Panc1 (cell line): Measurements from ENCODE around the gene GNAI3. TPM values are rescaled to one million over a fixed set of nuclear protein-coding genes. Genes with fewer than 3 reads are reported as not detected.

Experiments used
- ATAC-seq: fragments of 200-7000 bp; cut with Tn5 transposase; 2 replicates; pipeline ENCODE4 v1.9.1; 2020; ENCODE audit warnings: mild to moderate bottlenecking, moderate library complexity
- BruUV-seq: library from RNA; stranded (reverse); fragments of 400-500 nt; replicated peaks from 2 replicates; lab custom pipeline; 2021; lab: Mats Ljungman, UMichigan
- CTCF ChIA-PET: fragments of 300-600 bp; sonication (Branson Sonifier 250); formaldehyde crosslinking; loops from one replicate; lab custom pipeline; 2022; ENCODE audit warnings: antibody characterized with exemption; lab: Charles Lee
- POLR2A ChIA-PET: fragments of 300-600 bp; sonication (Branson Sonifier 250); formaldehyde crosslinking; loops from one replicate; lab custom pipeline; 2022; ENCODE audit warnings: antibody characterized with exemption; lab: Charles Lee
- DNase-seq: peaks from one replicate; pipeline ENCODE4 v3.0.0-alpha.2; 2010; ENCODE audit warnings: low read depth, low spot score
- H3K27ac ChIP-seq: 2 replicates; pipeline ENCODE4 v1.5.1; 2011; ENCODE audit warnings: mild to moderate bottlenecking, low read length, inconsistent platforms
- H3K27me3 ChIP-seq: fragments of 200-500 bp; sonication (Bioruptor generic); 2 replicates; pipeline ENCODE4 v1.6.0; 2014; ENCODE audit warnings: low read length, inconsistent platforms; ENCODE audit not compliant: control insufficient read depth, insufficient read depth
- H3K36me3 ChIP-seq: fragments of 200-500 bp; sonication (Bioruptor generic); 2 replicates; pipeline ENCODE4 v1.5.1; 2014; ENCODE audit warnings: inconsistent platforms, mild to moderate bottlenecking, low read length, moderate library complexity; ENCODE audit not compliant: control insufficient read depth, insufficient read depth
- H3K4me1 ChIP-seq: 2 replicates; pipeline ENCODE4 v1.5.1; 2011; ENCODE audit warnings: inconsistent platforms, mild to moderate bottlenecking, low read length, moderate library complexity; ENCODE audit not compliant: control insufficient read depth, insufficient read depth
- H3K4me3 ChIP-seq, 2 experiments: 2 replicates each; pipeline ENCODE4 v1.5.1; 2011 to 2012; ENCODE audit warnings: low read depth in 2 of 2, low read length in 2 of 2, mild to moderate bottlenecking in 2 of 2, inconsistent platforms in 1 of 2, moderate library complexity in 1 of 2
- H3K9me3 ChIP-seq: fragments of 200-500 bp; sonication (Bioruptor generic); 2 replicates; pipeline ENCODE4 v1.5.1; 2014; ENCODE audit warnings: low read depth, mild to moderate bottlenecking, inconsistent platforms, low read length, moderate library complexity; ENCODE audit not compliant: control insufficient read depth, insufficient read depth
- POLR2AphosphoS5 ChIP-seq: IDR thresholded peaks from 2 replicates; pipeline ENCODE4 v1.6.1; 2012; ENCODE audit warnings: mild to moderate bottlenecking, low read depth, low read length, moderate library complexity
- SIN3A ChIP-seq: IDR thresholded peaks from 2 replicates; pipeline ENCODE4 v1.6.1; 2012; ENCODE audit warnings: low read depth, mild to moderate bottlenecking, low read length, moderate library complexity, borderline replicate concordance; ENCODE audit not compliant: insufficient read depth
- TCF7L2 ChIP-seq: IDR thresholded peaks from 2 replicates; pipeline ENCODE4 v1.6.1; 2011; ENCODE audit warnings: mild to moderate bottlenecking, low read depth, low read length, inconsistent platforms
- in situ Hi-C: cut with HindIII; loops from 2 replicates; pipeline ENCODE4 v1.10.0; 2016; ENCODE audit warnings: low sequenced_read_pairs, low pct_unique_long_range_greater_than_20kb
- intact Hi-C: fragments of 100-400 bp; cut with micrococcal nuclease; formaldehyde crosslinking; loops from one replicate; pipeline ENCODE4 v1.10.0; 2022; ENCODE audit not compliant: unreplicated experiment
- total RNA-seq: library from RNA; stranded (reverse); gene quantifications from one replicate; pipeline ENCODE4 v1.2.1, GENCODE V29; 2021; ENCODE audit not compliant: unreplicated experiment
- TF ChIP-seq, protein P1 (sequence below): fragments of 450-650 bp; IDR thresholded peaks from 2 replicates; pipeline ENCODE4 v1.5.1; 2017; ENCODE audit warnings: mild to moderate bottlenecking
- TF ChIP-seq, protein P2 (sequence below), 2 experiments: IDR thresholded peaks; 2 replicates each; pipeline ENCODE4 v1.6.1; 2011 to 2012; ENCODE audit warnings: low read depth in 2 of 2, control low read depth in 1 of 2, low read length in 1 of 2, mild to moderate bottlenecking in 1 of 2, moderate library complexity in 1 of 2; ENCODE audit not compliant: insufficient read depth in 1 of 2

The GNAI3 gene
- total RNA-seq, 1 experiment from 2014 or later, result 6.4 TPM

DNA sequence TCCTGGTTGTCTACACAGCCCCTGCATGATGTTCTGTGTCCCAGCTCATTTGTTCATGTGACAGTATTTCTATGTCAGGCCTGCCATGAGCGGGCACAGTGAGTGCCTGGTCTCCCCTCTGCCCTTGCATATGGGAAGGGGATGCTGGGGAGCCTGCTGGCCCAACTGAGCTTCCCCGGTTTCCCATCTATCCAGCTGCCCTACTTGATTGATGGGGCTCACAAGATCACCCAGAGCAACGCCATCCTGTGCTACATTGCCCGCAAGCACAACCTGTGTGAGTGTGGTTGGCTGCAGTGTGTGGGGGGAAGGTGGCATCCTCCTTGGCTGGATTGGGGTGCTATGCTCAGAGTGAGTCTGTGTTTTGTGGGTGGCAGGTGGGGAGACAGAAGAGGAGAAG is 109.0 kb downstream of the GNAI3 start:
- Histone ChIP-seq H3K27ac (no peak overlapping the region), H3K9me3 (no peaks in the 10 kb centered on the region), H3K4me1 (no peaks in the 10 kb centered on the region; the same call in 1 of the 2 replicates), H3K36me3 (no peaks in the 10 kb centered on the region), H3K27me3 (no peaks in the 10 kb centered on the region), H3K4me3 (no peak overlapping the region)
- intact Hi-C loops (no loop called here), in situ Hi-C loops (no loop called here)
- CTCF ChIA-PET, result no interaction called here
- POLR2A ChIA-PET, result no interaction called here
- ATAC-seq (no peak), DNase-seq (no peak)
- TF ChIP-seq SIN3A (no peak), TCF7L2 (no peak), POLR2AphosphoS5 (no peak)
- TF ChIP-seq, protein P1, sequence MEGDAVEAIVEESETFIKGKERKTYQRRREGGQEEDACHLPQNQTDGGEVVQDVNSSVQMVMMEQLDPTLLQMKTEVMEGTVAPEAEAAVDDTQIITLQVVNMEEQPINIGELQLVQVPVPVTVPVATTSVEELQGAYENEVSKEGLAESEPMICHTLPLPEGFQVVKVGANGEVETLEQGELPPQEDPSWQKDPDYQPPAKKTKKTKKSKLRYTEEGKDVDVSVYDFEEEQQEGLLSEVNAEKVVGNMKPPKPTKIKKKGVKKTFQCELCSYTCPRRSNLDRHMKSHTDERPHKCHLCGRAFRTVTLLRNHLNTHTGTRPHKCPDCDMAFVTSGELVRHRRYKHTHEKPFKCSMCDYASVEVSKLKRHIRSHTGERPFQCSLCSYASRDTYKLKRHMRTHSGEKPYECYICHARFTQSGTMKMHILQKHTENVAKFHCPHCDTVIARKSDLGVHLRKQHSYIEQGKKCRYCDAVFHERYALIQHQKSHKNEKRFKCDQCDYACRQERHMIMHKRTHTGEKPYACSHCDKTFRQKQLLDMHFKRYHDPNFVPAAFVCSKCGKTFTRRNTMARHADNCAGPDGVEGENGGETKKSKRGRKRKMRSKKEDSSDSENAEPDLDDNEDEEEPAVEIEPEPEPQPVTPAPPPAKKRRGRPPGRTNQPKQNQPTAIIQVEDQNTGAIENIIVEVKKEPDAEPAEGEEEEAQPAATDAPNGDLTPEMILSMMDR, result no peak
- TF ChIP-seq, protein P2, sequence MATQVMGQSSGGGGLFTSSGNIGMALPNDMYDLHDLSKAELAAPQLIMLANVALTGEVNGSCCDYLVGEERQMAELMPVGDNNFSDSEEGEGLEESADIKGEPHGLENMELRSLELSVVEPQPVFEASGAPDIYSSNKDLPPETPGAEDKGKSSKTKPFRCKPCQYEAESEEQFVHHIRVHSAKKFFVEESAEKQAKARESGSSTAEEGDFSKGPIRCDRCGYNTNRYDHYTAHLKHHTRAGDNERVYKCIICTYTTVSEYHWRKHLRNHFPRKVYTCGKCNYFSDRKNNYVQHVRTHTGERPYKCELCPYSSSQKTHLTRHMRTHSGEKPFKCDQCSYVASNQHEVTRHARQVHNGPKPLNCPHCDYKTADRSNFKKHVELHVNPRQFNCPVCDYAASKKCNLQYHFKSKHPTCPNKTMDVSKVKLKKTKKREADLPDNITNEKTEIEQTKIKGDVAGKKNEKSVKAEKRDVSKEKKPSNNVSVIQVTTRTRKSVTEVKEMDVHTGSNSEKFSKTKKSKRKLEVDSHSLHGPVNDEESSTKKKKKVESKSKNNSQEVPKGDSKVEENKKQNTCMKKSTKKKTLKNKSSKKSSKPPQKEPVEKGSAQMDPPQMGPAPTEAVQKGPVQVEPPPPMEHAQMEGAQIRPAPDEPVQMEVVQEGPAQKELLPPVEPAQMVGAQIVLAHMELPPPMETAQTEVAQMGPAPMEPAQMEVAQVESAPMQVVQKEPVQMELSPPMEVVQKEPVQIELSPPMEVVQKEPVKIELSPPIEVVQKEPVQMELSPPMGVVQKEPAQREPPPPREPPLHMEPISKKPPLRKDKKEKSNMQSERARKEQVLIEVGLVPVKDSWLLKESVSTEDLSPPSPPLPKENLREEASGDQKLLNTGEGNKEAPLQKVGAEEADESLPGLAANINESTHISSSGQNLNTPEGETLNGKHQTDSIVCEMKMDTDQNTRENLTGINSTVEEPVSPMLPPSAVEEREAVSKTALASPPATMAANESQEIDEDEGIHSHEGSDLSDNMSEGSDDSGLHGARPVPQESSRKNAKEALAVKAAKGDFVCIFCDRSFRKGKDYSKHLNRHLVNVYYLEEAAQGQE (IDR thresholded peaks at IDR 0.05; ENCODE audit: insufficient read depth in 1 of 2, low read depth in 2 of 2, low read length in 1 of 2), result no peak
- BruUV-seq, result no TSS peak

DNA sequence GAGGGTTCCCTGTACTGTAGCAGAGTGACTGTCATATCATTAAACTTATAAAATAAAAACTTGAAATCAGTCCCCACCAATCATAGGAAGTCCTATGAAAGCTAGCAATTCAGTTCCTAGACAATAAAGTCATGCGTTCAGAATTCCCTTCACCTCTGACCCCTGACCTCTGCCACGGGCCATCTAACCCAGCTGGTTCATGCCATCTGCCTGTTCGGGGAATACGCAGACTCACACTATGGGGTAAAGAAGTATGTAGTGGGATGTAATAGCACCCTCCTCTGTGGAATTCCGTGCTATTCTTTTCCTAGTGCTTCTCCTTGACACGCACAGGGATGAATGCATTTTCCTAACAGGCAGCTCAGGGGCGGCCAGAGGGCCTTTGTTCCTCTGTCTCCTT is 109.6 kb downstream of the GNAI3 start:
- CTCF ChIA-PET, result no interaction called here
- intact Hi-C loops (no loop called here), in situ Hi-C loops (no loop called here)
- no peaks in the 10 kb centered on the region for H3K27me3 ChIP-seq
- H3K36me3 ChIP-seq, result no peaks in the 10 kb centered on the region; the same call in 1 of the 2 replicates
- no TSS peak for BruUV-seq
- no peaks in the 10 kb centered on the region for H3K9me3 ChIP-seq
- H3K4me3 ChIP-seq, result no peak overlapping the region
- POLR2A ChIA-PET, result no interaction called here
- ATAC-seq, result no peak
- TF ChIP-seq, protein P2 (IDR thresholded peaks at IDR 0.05; ENCODE audit: insufficient read depth in 1 of 2, low read depth in 2 of 2, low read length in 1 of 2), result no peak
- TF ChIP-seq POLR2AphosphoS5, result no peak
- no peak for TF ChIP-seq SIN3A
- TF ChIP-seq, protein P1, result no peak
- TF ChIP-seq TCF7L2, result no peak
- no peak for DNase-seq
- H3K4me1 ChIP-seq, result no peaks in the 10 kb centered on the region; the same call in 1 of the 2 replicates
- no peak overlapping the region for H3K27ac ChIP-seq
